ENCODE measurements around the gene MDN1.

The MDN1 gene

GRCh38 chr6:89615882-89616281 lies 203.7 kb downstream of the MDN1 start:
- no peak overlapping the region for H3K4me3 ChIP-seq (replicated peaks; ENCODE audit: low read depth, low read length)
- no peak for DNase-seq (ENCODE audit: extremely low read depth, low read depth)
- TF ChIP-seq, protein P1, sequence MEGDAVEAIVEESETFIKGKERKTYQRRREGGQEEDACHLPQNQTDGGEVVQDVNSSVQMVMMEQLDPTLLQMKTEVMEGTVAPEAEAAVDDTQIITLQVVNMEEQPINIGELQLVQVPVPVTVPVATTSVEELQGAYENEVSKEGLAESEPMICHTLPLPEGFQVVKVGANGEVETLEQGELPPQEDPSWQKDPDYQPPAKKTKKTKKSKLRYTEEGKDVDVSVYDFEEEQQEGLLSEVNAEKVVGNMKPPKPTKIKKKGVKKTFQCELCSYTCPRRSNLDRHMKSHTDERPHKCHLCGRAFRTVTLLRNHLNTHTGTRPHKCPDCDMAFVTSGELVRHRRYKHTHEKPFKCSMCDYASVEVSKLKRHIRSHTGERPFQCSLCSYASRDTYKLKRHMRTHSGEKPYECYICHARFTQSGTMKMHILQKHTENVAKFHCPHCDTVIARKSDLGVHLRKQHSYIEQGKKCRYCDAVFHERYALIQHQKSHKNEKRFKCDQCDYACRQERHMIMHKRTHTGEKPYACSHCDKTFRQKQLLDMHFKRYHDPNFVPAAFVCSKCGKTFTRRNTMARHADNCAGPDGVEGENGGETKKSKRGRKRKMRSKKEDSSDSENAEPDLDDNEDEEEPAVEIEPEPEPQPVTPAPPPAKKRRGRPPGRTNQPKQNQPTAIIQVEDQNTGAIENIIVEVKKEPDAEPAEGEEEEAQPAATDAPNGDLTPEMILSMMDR (IDR thresholded peaks at IDR 0.05; ENCODE audit: low read depth, low read length, missing control alignments), result no peak

DNA sequence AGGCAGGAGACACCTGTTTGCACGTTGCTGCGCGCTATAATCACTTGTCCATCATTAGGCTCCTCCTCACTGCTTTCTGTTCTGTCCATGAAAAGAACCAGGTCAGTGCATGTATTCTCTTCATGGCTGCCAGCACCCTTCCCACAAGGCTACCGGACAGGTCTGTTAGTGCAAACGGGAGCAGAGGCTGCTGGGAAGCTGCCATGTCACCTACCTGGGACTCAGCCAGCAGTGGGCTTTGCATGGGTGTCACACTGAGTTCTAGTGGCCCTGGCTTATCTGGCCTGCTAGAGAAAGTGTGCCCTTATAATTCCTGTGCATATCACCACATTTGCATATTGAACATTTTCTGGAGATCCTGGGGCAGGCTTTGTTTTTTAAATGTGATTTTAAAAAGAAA lies 205.8 kb downstream of the MDN1 start:
- no peak overlapping the region for H3K4me3 ChIP-seq (replicated peaks; ENCODE audit: low read depth, low read length)
- DNase-seq (ENCODE audit: extremely low read depth, low read depth), result no peak
- TF ChIP-seq, protein P1 (IDR thresholded peaks at IDR 0.05; ENCODE audit: low read depth, low read length, missing control alignments), result no peak

- DNase-seq (ENCODE audit: extremely low read depth, low read depth), result no peak
- TF ChIP-seq, protein P1 (IDR thresholded peaks at IDR 0.05; ENCODE audit: low read depth, low read length, missing control alignments), result no peak
- H3K4me3 ChIP-seq (replicated peaks; ENCODE audit: low read depth, low read length), result no peak overlapping the region
These were observed 207.5 kb downstream of the MDN1 start for GRCh38 chr6:89612121-89612520.

- TF ChIP-seq, protein P1 (IDR thresholded peaks at IDR 0.05; ENCODE audit: low read depth, low read length, missing control alignments), result no peak
- no peak overlapping the region for H3K4me3 ChIP-seq (replicated peaks; ENCODE audit: low read depth, low read length)
- no peak for DNase-seq (ENCODE audit: extremely low read depth, low read depth)
These were observed 207.9 kb downstream of the MDN1 start for GRCh38 chr6:89611666-89612065.

GRCh38 chr6:89610149-89610642 lies 209.4 kb downstream of the MDN1 start:
- TF ChIP-seq, protein P1 (IDR thresholded peaks at IDR 0.05; ENCODE audit: low read depth, low read length, missing control alignments), result peak; percentile 80
- no peak for DNase-seq (ENCODE audit: extremely low read depth, low read depth)
- H3K4me3 ChIP-seq (replicated peaks; ENCODE audit: low read depth, low read length), result no peak overlapping the region

DNA sequence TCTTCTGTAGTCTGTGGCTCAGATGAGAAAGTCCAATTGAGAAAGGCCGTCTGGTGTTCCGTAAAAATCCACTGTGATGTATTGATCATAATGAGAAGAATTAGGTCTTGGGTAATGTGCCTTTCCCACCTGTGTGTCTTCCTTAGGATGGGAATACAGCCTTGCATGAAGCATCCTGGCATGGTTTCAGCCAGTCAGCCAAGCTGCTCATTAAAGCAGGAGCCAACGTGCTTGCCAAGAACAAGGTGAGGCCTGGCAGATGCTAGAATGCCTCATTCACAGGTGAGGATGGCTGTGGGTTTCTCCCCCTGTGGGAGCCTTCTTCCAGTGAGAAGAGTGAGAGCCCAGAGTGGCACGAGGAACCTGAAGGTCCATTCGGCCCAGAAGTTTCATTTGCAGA lies 213.7 kb downstream of the MDN1 start:
- TF ChIP-seq, protein P1 (IDR thresholded peaks at IDR 0.05; ENCODE audit: low read depth, low read length, missing control alignments), result no peak
- no peak overlapping the region for H3K4me3 ChIP-seq (replicated peaks; ENCODE audit: low read depth, low read length)
- DNase-seq (ENCODE audit: extremely low read depth, low read depth), result no peak

GRCh38 chr6:89604653-89605052 lies 214.9 kb downstream of the MDN1 start:
- H3K4me3 ChIP-seq (replicated peaks; ENCODE audit: low read depth, low read length), result no peak overlapping the region
- no peak for DNase-seq (ENCODE audit: extremely low read depth, low read depth)
- TF ChIP-seq, protein P1 (IDR thresholded peaks at IDR 0.05; ENCODE audit: low read depth, low read length, missing control alignments), result no peak
